H1 (cell line): ENCODE results near the gene OR2V2. TPM values are rescaled to one million over a fixed set of nuclear protein-coding genes. Genes with fewer than 3 reads are reported as not detected.

ENCODE experiments used
- CTCF ChIA-PET: fragments of 300-600 bp; sonication (Branson Sonifier 250); formaldehyde crosslinking; loops from one replicate; lab custom pipeline; 2021; ENCODE audit not compliant: partially characterized antibody; lab: Charles Lee
- POLR2A ChIA-PET: fragments of 300-600 bp; sonication (Branson Sonifier 250); formaldehyde crosslinking; loops from one replicate; lab custom pipeline; 2021; ENCODE audit warnings: inconsistent platforms; ENCODE audit not compliant: partially characterized antibody; lab: Charles Lee
- DNase-seq, 2 experiments: peaks; one replicate each; pipeline versions ENCODE4 v3.0.0 to v3.0.0-alpha.2; 2010 to 2022; ENCODE audit warnings: low spot score in 2 of 2, low read depth in 1 of 2, mixed read lengths in 1 of 2
- FAIRE-seq: peaks from 2 replicates; lab custom pipeline; 2011; peaks lifted over from hg19 to GRCh38; lab: Jason Lieb, UNC
- H2AFZ ChIP-seq: 2 replicates; pipeline ENCODE4 v1.8.1; 2012; ENCODE audit warnings: low read length, inconsistent platforms
- H2AK5ac ChIP-seq: 2 replicates; pipeline ENCODE4 v1.6.1; 2013; ENCODE audit warnings: low read depth, low read length
- H2BK120ac ChIP-seq: replicated peaks from 2 replicates; pipeline ENCODE3; 2013; ENCODE audit warnings: low read depth, low read length, inconsistent platforms
- H2BK12ac ChIP-seq: 2 replicates; pipeline ENCODE4 v1.6.1; 2013; ENCODE audit warnings: low read depth, low read length
- H2BK15ac ChIP-seq: 2 replicates; pipeline ENCODE4 v1.6.1; 2013; ENCODE audit warnings: low read length
- H2BK20ac ChIP-seq: 2 replicates; pipeline ENCODE4 v1.6.1; 2013; ENCODE audit warnings: low read length
- H2BK5ac ChIP-seq: 2 replicates; pipeline ENCODE4 v1.6.1; 2013; ENCODE audit warnings: low read depth, low read length
- H3K14ac ChIP-seq: 2 replicates; pipeline ENCODE4 v1.6.1; 2013; ENCODE audit warnings: inconsistent platforms; ENCODE audit not compliant: insufficient read length
- H3K18ac ChIP-seq: 2 replicates; pipeline ENCODE4 v1.6.1; 2013; ENCODE audit warnings: low read length; ENCODE audit errors: extremely low read depth
- H3K23ac ChIP-seq: 2 replicates; pipeline ENCODE4 v1.6.1; 2013; ENCODE audit warnings: inconsistent platforms; ENCODE audit not compliant: insufficient read length
- H3K23me2 ChIP-seq: 2 replicates; pipeline ENCODE4 v1.6.1; 2013; ENCODE audit warnings: low read depth, low read length
- H3K27ac ChIP-seq: 2 replicates; pipeline ENCODE4 v1.6.1; 2011; ENCODE audit warnings: low read depth, low read length, inconsistent platforms
- H3K27me3 ChIP-seq, 4 experiments: replicated peaks in 1 of 4; 1 replicate in 1 of 4; 2 replicates in 3 of 4; pipeline versions ENCODE4 v1.6.1 to v1.8.1; 2011 to 2013; ENCODE audit warnings: low read length in 3 of 4, mild to moderate bottlenecking in 3 of 4, inconsistent platforms in 2 of 4, mixed read lengths in 2 of 4, moderate library complexity in 1 of 4; ENCODE audit not compliant: control insufficient read depth in 3 of 4, insufficient read depth in 3 of 4; ENCODE audit errors: extremely low read depth in 1 of 4
- H3K36me3 ChIP-seq, 4 experiments: 2 replicates each; pipeline versions ENCODE4 v1.6.1 to v1.8.1; 2011 to 2013; ENCODE audit warnings: mild to moderate bottlenecking in 4 of 4, low read length in 3 of 4, moderate library complexity in 2 of 4, control low read depth in 1 of 4, inconsistent platforms in 1 of 4; ENCODE audit not compliant: insufficient read depth in 4 of 4, control insufficient read depth in 2 of 4
- H3K4ac ChIP-seq: replicated peaks from 2 replicates; pipeline ENCODE3; 2013; ENCODE audit warnings: low read length, low read depth, mixed read lengths, inconsistent platforms; ENCODE audit not compliant: insufficient read length
- H3K4me1 ChIP-seq, 4 experiments: replicated peaks in 1 of 4; 1 replicate in 1 of 4; 2 replicates in 3 of 4; pipeline versions ENCODE4 v1.6.1 to v1.8.1; 2011 to 2013; ENCODE audit warnings: low read length in 3 of 4, inconsistent platforms in 2 of 4, mixed read lengths in 1 of 4; ENCODE audit not compliant: insufficient read depth in 4 of 4, control insufficient read depth in 3 of 4
- H3K4me2 ChIP-seq, 2 experiments: 2 replicates each; pipeline versions ENCODE4 v1.6.1 to v1.8.1; 2011 to 2013; ENCODE audit warnings: low read depth in 2 of 2, low read length in 2 of 2, control low read depth in 1 of 2, inconsistent platforms in 1 of 2, mild to moderate bottlenecking in 1 of 2; ENCODE audit not compliant: insufficient read depth in 1 of 2
- H3K4me3 ChIP-seq, 4 experiments: fragments of 200-600, 300-600 bp in 1 of 4; sonication (generic), shearing (Covaris generic), sonication (Bioruptor Twin) in 1 of 4; 2 replicates each; pipeline versions ENCODE4 v1.5.1 to v1.8.1; 2011 to 2016; ENCODE audit warnings: low read length in 4 of 4, low read depth in 3 of 4, control low read depth in 2 of 4, inconsistent platforms in 2 of 4, mild to moderate bottlenecking in 2 of 4, mixed read lengths in 1 of 4, moderate library complexity in 1 of 4; ENCODE audit not compliant: insufficient read depth in 2 of 4; ENCODE audit errors: extremely low read depth in 1 of 4
- H3K56ac ChIP-seq: replicated peaks from 2 replicates; pipeline ENCODE3; 2013; ENCODE audit warnings: low read depth, mild to moderate bottlenecking, mixed read lengths, low read length, inconsistent platforms; ENCODE audit not compliant: insufficient read length
- H3K79me1 ChIP-seq: 2 replicates; pipeline ENCODE4 v1.6.1; 2013; ENCODE audit warnings: low read depth, low read length, control low read depth
- H3K79me2 ChIP-seq, 2 experiments: 2 replicates each; pipeline versions ENCODE4 v1.6.1 to v1.8.1; 2012 to 2013; ENCODE audit warnings: low read length in 2 of 2, mild to moderate bottlenecking in 2 of 2, inconsistent platforms in 1 of 2; ENCODE audit not compliant: insufficient read depth in 2 of 2, control insufficient read depth in 1 of 2
- H3K9ac ChIP-seq, 4 experiments: replicated peaks in 1 of 4; 1 replicate in 1 of 4; 2 replicates in 3 of 4; pipeline versions ENCODE4 v1.6.1 to v1.8.1; 2011 to 2013; ENCODE audit warnings: low read depth in 3 of 4, low read length in 3 of 4, control low read depth in 2 of 4, mild to moderate bottlenecking in 2 of 4, moderate library complexity in 2 of 4, inconsistent platforms in 1 of 4; ENCODE audit errors: extremely low read depth in 1 of 4
- H3K9me3 ChIP-seq, 2 experiments: 2 replicates each; pipeline versions ENCODE4 v1.6.1 to v1.8.1; 2012 to 2013; ENCODE audit warnings: mild to moderate bottlenecking in 2 of 2, moderate library complexity in 2 of 2, control low read depth in 1 of 2, inconsistent platforms in 1 of 2, low read depth in 1 of 2, low read length in 1 of 2, mixed read lengths in 1 of 2; ENCODE audit not compliant: insufficient read depth in 2 of 2
- H4K20me1 ChIP-seq, 2 experiments: replicated peaks in 1 of 2; 2 replicates each; pipeline versions ENCODE3 to v1.8.1; 2011 to 2013; ENCODE audit warnings: inconsistent platforms in 2 of 2, low read length in 2 of 2, mild to moderate bottlenecking in 1 of 2; ENCODE audit not compliant: insufficient read depth in 2 of 2, control insufficient read depth in 1 of 2
- H4K5ac ChIP-seq: 2 replicates; pipeline ENCODE4 v1.6.1; 2013; ENCODE audit warnings: low read length, low read depth, mixed read lengths, inconsistent platforms; ENCODE audit not compliant: insufficient read length
- H4K8ac ChIP-seq: 2 replicates; pipeline ENCODE4 v1.8.0; 2013; ENCODE audit warnings: mild to moderate bottlenecking, moderate library complexity, low read length, inconsistent platforms; ENCODE audit not compliant: insufficient read depth; ENCODE audit errors: extremely low read depth
- H4K91ac ChIP-seq: replicated peaks from 2 replicates; pipeline ENCODE3; 2013; ENCODE audit warnings: low read length, mixed read lengths, inconsistent platforms; ENCODE audit not compliant: insufficient read length
- E2F6 ChIP-seq: IDR thresholded peaks from 2 replicates; pipeline ENCODE4 v1.6.1; 2012; ENCODE audit warnings: inconsistent platforms
- EZH2 ChIP-seq: fragments of 200-600 bp; sonication (generic); IDR thresholded peaks from 2 replicates; pipeline ENCODE4 v1.7.1; 2012; ENCODE audit warnings: low read depth, mild to moderate bottlenecking, moderate library complexity, low read length, inconsistent platforms; ENCODE audit not compliant: severe bottlenecking
- MAX ChIP-seq: IDR thresholded peaks from 2 replicates; pipeline ENCODE4 v1.6.1; 2012; ENCODE audit warnings: inconsistent platforms
- POU5F1 ChIP-seq: IDR thresholded peaks from 2 replicates; pipeline ENCODE4 v1.6.1; 2011; ENCODE audit warnings: low read depth, mild to moderate bottlenecking, low read length, moderate library complexity
- RBBP5 ChIP-seq: IDR thresholded peaks from 2 replicates; pipeline ENCODE4 v1.7.1; 2012; ENCODE audit warnings: low read depth, mild to moderate bottlenecking, inconsistent platforms, low read length, moderate library complexity, borderline replicate concordance
- SUZ12 ChIP-seq: fragments of 200-600 bp; sonication (generic); IDR thresholded peaks from 2 replicates; pipeline ENCODE4 v1.6.1; 2012; ENCODE audit warnings: mild to moderate bottlenecking, inconsistent platforms, low read length, moderate library complexity, mixed read lengths
- WGBS, 2 experiments: shearing (Covaris generic) in 1 of 2; methylation state at CpG; one replicate each; pipeline versions ENCODE4 v1.1.6 to v1.1.7; 2013 to 2015; ENCODE audit warnings: low lambda C conversion rate in 2 of 2, mixed read lengths in 2 of 2, inconsistent platforms in 1 of 2, low coverage in 1 of 2, missing lambda C conversion rate in 1 of 2; ENCODE audit not compliant: insufficient replicate concordance in 2 of 2, insufficient coverage in 1 of 2, insufficient read length in 1 of 2; ENCODE audit errors: extremely low coverage in 1 of 2, missing lambda C conversion rate in 1 of 2; 5-methylcytosine and 5-hydroxymethylcytosine counted together
- polyA plus RNA-seq, 7 experiments: library from polyadenylated mRNA; depleted of rRNA in 3 of 7; stranded (reverse) in 5 of 7; unstranded in 2 of 7; fragments of >200 nt in 5 of 7; fragments of 200-250 nt in 2 of 7; gene quantifications; 1 replicate in 5 of 7; 2 replicates in 1 of 7; 4 replicates in 1 of 7; pipeline versions ENCODE4 v1.2.1 to v1.2.3, GENCODE V29; 2011 to 2013; ENCODE audit warnings: missing spikeins in 2 of 7, mixed read lengths in 2 of 7
- total RNA-seq: library from RNA; stranded (reverse); fragmentation: NEBNext Ultra II Directional; extraction: Animal tissue kit (Norgen Biotek cat#: 25700); gene quantifications from 2 replicates; pipeline ENCODE4 v1.2.1, GENCODE V29; 2021

OR2V2 gene
- total and polyA plus RNA-seq, 2 of the 8 experiments (the other 6 are each of a cell fraction or from before 2014, with no cell fraction given) = not detected

- Histone ChIP-seq H3K14ac (no peak overlapping the region), H4K91ac (no peak overlapping the region), H3K56ac (no peak overlapping the region), H3K79me1 (no peaks in the 10 kb centered on the region), H3K79me2 (no peaks in the 10 kb centered on the region), H4K5ac (no peak overlapping the region), H3K9ac (no peak overlapping the region; a peak in 2 of 7 replicates), H3K4ac (no peak overlapping the region), H2BK20ac (no peak overlapping the region), H3K4me2 (peak overlapping the region; percentile 70 to 88)
- 16% methylated on average over 47 of the region's 47 CpGs; no CpG with 5 or more reads in 1 of the 2 experiments for WGBS, 2 experiments
- TF ChIP-seq RBBP5 (0 out of 2 replicates have a peak, but pooled peaks have one; percentile 29), POU5F1 (no peak), EZH2 (peak; percentile 83), E2F6 (peak; percentile 16), SUZ12 (peak; percentile 89; the same call in 1 of the 2 replicates), MAX (peak; percentile 65)
- TF ChIP-seq, all 59 proteins: peak for 5
- DNase-seq (peak in 1 of 2 experiments; percentile 65), FAIRE-seq (peak; percentile 82)
- H2AK5ac ChIP-seq = no peak overlapping the region
- peak overlapping the region; percentile 86 for H2AFZ ChIP-seq
- ChIA-PET CTCF (interaction anchor here (1.2 to 1.9 kb wide), 3 partner anchors 45 to 325 kb away, joined by 3 to 5 read pairs (median 5); no protein-coding TSS in a partner anchor), POLR2A (interaction anchor here (0.6 to 1.0 kb wide), 2 partner anchors 9 to 14 kb away, joined by 3 read pairs; no protein-coding TSS in a partner anchor)
- no peaks in the 10 kb centered on the region for H3K36me3 ChIP-seq
- H2BK120ac ChIP-seq = no peak overlapping the region
- H3K23ac ChIP-seq = no peak overlapping the region
- H3K4me1 ChIP-seq = peaks cover 0 to 8% (median 1%) of the 10 kb centered on the region in 4 experiments; a peak in 5 of 7 replicates
- H3K4me3 ChIP-seq = peak overlapping the region; percentile 41 to 56 (median 52); a peak in 7 of 8 replicates
- H3K27ac ChIP-seq = no peak overlapping the region
- H2BK5ac ChIP-seq = no peak overlapping the region
- no peak overlapping the region; the same call in 1 of the 2 replicates for H4K8ac ChIP-seq
- no peak overlapping the region for H2BK15ac ChIP-seq
- H3K23me2 ChIP-seq = peaks cover 6% of the 10 kb centered on the region; the same call in 1 of the 2 replicates
- peak overlapping the region; percentile 85; the same call in 1 of the 2 replicates for H2BK12ac ChIP-seq
- peaks cover 0 to 5% of the 10 kb centered on the region in 2 experiments; a peak in 1 of 4 replicates for H3K9me3 ChIP-seq
- no peak overlapping the region for H3K18ac ChIP-seq
- H3K27me3 ChIP-seq = peaks cover 12 to 41% (median 28%) of the 10 kb centered on the region in 4 experiments
- H4K20me1 ChIP-seq = no peaks in the 10 kb centered on the region
These were observed 32.3 kb upstream of the OR2V2 start for GRCh38 chr5:181114844-181115778.
